ENCODE data around the gene HES2.

- TF ChIP-seq POLR2A (IDR thresholded peaks at IDR 0.05; ENCODE audit: low read length) = no peak
- no peak for TF ChIP-seq GATA1 (IDR thresholded peaks at IDR 0.05; ENCODE audit: low read depth, low read length)
Observed at GRCh38 chr1:6466023-6466422, 46.3 kb upstream of the HES2 start, which contains the start of gene TNFRSF25.
